GM18511 (cell line): Measurements from ENCODE around the gene CACNA1S.

Source experiments
- ATAC-seq: cut with Tn5 transposase; IDR thresholded peaks from one replicate; pipeline ENCODE4 v1.9.1; 2021; ENCODE audit warnings: mild to moderate bottlenecking, moderate library complexity; ENCODE audit not compliant: unreplicated experiment

The CACNA1S gene

DNA sequence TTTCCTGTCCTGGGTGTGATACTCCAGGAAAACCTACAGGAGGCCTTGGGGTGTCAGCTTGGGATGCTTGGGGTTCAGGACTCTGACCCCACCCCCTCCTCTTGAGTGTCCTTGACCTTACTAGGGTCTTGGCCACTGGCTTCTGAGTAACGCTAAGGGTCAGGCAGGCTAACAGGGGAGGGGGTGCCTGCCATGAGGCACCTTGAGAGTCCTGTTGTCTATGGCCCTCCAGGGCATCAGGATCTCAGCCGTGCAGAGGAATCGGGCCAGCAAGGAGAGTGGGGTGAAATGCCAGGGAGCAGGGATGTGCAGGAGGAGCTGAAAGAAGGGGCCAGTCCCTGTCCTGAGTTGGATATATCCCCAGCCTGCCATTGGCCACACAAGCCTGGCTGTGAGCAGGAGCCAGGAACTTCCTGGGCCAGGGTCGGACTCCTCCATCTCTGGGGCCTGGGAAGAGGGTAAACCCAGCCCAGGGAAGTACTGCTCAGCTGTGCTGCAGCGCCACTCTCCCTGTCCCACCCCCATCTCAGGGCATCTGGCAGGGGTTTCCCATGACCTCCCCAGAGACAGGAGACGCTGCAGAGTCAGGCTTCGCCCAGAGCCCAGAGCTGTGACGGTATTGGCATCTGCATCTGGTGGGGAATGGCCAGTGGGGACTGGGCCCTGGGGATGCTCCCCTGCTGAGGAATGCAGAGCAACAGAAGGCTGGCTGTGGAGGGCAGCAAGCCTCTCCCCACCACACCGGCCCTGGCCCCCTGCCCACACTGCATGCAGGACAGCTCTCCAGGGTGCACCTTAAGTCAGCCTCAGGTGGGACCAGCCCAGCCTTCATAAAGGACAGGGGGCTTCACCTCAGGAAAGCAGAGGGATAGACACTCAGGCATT lies 95.0 kb downstream of the CACNA1S start:
- ATAC-seq = peak; percentile 37

GRCh38 chr1:201016211-201016651 lies 96.0 kb downstream of the CACNA1S start:
- ATAC-seq = no peak

DNA sequence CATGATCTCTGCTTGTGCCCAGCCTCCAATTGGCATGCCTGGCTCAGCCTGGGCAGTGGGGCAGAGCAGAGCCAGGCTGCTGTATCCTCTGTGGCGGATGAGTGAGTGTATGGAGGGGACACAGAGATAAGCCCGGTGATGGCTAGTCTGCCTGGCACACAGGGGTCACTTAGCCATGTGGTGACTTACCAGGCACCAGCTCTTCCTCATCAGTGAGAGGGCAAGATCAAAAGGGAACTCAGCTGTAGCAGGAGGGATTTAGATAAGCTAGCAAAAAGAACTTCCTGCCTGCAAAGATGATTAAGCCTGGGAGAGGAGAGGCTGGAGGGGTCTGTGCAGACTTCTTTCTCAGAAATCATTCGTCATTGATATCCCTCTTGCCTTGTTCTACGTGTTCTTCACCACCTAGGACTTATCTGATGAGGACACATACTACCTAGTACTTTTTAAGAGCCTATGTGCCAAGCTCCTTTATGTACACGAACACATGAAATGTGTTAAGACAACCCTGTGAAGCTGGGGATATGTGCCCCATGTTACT lies 96.6 kb downstream of the CACNA1S start:
- ATAC-seq = no peak

DNA sequence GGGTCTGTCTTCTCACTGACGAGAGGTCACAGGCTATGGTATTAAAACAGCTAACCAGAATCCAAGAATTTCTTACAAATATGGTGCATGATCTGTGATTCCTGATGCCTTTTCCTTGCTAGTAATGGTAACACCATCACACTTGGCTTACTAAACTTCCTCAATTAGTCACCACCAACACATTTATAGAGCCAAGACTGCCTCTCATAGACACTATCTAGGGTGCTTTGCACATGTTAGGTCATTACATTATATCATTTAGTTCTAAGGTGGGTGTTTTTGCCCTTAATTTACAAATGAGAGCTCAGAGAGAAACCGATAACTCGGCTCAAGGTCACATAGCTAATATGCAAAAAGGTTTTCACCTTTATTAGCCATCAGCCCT lies 97.4 kb downstream of the CACNA1S start:
- no peak for ATAC-seq

GRCh38 chr1:201013991-201014815 lies 98.0 kb downstream of the CACNA1S start:
- no peak for ATAC-seq

GRCh38 chr1:201013031-201013485 lies 99.2 kb downstream of the CACNA1S start:
- no peak for ATAC-seq

- no peak for ATAC-seq
Measured at GRCh38 chr1:201011616-201012015, 100.6 kb downstream of the CACNA1S start.

DNA sequence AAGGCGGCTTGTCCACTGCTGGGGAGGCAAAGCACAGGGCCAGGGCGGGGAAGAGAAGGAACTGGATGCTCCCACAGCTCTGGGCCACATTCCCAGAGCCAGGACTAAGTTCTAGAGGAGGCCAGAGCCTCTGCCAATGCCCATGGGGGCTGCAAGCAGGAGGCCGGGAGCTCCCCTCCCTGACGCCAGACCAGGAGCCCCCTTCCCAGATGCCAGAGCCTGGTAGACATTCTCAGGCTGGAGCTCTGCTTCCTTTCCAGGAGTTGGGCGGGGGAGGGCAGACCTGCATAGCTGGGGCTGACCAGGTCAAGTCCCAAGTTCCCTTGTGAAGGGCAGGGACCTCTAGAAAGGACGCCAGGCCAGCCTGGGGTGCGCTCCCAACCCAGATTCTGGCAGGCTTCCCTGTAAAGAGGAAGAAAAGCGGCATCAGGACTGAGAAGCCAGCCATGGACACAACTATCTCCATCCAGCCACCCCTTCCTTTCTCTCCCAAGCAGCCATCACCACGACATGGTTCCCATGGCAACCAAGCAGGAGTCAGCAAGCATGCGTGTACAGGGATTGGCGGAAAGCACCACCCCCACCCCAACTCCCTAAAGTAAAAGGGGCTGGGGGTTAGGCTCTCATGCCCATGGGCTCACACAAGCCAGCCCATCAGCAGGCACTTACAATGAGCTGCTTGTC lies 102.1 kb downstream of the CACNA1S start:
- no peak for ATAC-seq

DNA sequence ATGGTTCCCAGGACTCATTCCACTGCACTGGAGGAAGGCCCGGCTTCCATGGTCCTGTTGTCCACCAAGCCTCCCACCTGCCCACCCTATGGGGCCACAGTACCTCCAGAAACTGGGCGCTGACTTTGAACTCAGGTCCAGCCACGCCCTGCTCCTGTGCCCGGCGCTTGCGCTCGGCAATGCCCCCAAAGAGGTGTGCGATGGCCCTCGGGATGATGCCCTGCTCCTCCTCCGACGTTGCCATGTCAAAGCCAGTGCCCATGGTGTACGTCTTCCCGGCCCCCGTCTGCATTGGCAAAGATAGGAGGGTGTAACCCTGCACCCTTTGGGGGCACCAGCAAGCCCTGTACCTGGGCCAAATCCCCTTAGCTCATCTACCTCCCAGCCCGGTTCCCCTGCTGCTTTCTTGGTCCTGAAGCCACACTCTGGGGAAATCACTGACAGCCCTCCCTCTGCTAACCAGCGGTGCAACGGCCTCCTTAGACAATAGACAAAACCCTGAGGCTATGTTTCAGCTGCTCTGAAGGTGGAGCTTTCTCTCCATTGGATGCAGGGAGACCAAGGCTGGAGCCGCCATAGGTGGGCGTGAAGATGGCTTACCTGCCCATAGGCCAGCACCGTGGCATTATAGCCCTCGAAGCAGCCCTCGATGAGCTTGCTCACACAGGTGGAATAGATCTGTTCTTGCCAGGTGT lies 103.4 kb downstream of the CACNA1S start:
- no peak for ATAC-seq

GRCh38 chr1:201007481-201007880 lies 104.7 kb downstream of the CACNA1S start:
- ATAC-seq = no peak

DNA sequence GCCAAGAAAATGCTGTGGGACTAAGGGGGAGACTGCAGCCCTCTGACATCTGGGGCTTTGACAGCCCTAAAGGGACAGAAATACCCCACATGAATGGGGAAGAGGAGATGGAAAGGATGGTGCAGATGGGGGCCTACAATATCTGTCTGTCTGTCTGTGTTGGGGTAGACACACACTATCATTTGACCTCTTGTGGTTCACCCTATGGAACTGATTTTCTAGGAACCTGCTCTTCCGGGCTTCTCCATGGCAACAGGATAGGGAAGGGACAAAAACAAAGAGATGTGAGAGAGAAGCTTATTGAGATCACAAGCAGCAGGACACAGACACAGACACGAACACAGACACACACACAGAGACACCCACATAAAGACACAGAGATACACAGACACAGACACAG lies 105.8 kb downstream of the CACNA1S start:
- no peak for ATAC-seq

DNA sequence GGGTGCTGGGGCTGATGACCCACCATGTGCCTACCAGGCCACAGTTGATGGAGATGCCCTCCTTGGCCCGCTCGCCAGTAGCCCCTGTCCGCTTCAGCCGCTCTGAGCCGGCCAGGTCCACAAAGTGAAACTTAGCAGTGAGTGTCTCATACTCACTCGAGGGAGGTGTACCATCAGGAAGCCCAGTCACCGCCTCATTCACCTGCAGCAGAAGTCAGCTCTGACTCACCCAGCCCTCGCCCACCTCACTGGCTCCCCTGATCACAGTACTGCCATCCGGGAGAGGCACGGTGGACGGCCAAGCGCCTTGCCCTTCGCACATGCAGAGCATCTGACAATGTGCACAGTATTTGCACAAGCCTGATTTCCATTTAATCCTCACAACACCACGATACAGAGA lies 107.5 kb downstream of the CACNA1S start:
- no peak for ATAC-seq

DNA sequence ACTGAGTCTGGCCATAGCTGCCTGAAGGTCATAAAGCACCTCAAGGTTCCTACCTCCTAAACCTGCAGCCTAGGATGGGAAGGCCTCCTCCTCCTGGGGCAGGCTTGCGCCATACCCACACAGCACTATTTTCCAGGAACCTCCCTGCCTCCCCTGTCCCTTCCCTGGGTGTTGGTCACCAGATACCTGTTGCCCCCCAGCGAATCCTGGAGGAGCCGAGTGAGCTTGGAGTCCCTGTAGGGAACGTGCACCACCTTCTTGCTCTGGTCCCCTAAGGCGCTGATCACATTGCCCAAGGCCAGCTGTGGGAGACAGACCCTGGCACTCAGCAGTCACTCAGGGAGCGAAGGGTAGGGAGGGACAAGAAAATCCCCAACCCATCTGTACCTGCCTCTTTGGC lies 108.1 kb downstream of the CACNA1S start:
- no peak for ATAC-seq

DNA sequence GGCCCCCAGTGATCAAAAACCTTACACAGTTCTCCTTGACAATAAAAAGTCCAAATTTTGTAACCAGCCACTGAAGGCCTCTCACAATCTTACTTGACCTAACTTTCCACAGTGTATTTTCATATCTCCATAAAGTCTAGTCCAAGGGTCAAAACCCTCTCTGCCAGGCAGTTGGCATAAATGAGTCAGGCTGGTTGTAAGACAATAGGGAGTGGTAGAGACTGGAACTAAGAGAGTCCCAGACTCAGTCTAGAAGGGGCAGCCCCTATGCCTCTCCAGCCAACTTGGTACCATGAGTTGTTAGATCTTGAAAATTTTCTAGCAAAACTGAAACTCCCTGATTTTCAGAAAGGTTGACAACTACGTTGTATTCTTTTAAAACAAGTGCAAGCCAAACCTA lies 109.7 kb downstream of the CACNA1S start:
- ATAC-seq = no peak

GRCh38 chr1:201001962-201002361 lies 110.3 kb downstream of the CACNA1S start:
- no peak for ATAC-seq

DNA sequence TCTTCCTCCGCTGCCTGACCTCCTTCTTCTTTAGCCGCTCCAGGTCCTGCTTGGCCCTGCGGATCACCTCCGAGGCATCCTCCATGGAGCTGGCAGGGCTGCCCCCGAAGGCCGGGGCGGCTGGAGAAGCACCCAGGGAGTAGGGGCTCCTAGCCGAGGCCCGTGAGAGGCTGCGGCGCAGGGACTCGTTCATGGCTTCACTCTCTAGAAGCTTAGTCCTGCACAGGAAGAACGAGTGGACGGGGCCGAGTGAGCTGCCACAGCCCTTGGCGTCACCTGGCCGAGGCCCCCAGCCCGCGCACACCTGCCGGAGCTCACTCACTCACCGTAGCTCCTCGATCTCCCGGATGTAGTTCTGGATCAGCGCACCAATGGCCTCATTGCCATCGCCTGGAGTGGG lies 111.8 kb downstream of the CACNA1S start:
- ATAC-seq = no peak

- ATAC-seq = no peak
Measured at GRCh38 chr1:200999667-201000066, 112.6 kb downstream of the CACNA1S start.

GRCh38 chr1:200998323-200998722 lies 113.9 kb downstream of the CACNA1S start:
- no peak for ATAC-seq

DNA sequence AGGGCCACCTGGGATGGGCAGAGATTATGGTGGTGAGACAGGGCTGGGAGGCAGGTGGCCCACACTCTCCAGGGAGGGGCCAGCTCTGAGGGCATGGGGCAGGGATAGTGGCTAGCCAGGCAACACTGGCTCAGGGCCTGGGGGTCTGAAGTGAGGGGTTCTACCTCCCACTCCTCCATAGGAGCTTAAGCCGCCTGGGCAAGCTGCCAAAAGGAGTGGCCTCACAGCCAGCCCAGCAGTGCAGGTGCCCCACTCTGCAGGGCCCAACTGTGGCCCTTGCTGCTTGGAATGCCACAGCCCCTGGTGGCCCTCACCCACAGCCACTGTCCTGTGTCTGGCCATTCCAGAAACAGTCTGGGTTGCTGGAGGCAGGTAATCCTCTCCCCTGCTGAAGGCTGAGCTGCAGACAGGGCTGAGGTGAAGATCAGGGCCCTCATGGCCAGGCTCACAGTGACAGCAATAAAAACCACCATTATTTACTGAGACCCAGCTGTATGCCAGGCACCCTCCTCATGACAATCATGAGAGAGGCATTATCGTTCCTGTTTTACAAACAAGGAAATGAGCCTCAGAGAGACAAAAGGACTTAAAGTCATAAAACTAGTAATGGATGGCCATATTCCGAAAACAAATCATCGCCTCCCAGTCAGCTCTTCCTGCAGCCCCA lies 119.7 kb downstream of the CACNA1S start:
- ATAC-seq = no peak

- no peak for ATAC-seq
Measured at GRCh38 chr1:200991097-200991614, 121.1 kb downstream of the CACNA1S start.
